GF-D8 (cell line): Measurements from ENCODE around the gene RPS6KA2.
"Not testable (repeated sequence)": the region's sequence is repeated elsewhere in the genome, so short reads cannot be mapped to it uniquely, and the experiment has no call there.

ENCODE experiments used
- DNase-seq: peaks from one replicate; lab custom pipeline; 2025; lab: John Stamatoyannopoulos, UW

The RPS6KA2 gene

GRCh38 chr6:166553563-166554271 lies 73.3 kb downstream of the RPS6KA2 start:
- no peak for DNase-seq

GRCh38 chr6:166552600-166552999 lies 74.5 kb downstream of the RPS6KA2 start:
- DNase-seq: no peak

DNA sequence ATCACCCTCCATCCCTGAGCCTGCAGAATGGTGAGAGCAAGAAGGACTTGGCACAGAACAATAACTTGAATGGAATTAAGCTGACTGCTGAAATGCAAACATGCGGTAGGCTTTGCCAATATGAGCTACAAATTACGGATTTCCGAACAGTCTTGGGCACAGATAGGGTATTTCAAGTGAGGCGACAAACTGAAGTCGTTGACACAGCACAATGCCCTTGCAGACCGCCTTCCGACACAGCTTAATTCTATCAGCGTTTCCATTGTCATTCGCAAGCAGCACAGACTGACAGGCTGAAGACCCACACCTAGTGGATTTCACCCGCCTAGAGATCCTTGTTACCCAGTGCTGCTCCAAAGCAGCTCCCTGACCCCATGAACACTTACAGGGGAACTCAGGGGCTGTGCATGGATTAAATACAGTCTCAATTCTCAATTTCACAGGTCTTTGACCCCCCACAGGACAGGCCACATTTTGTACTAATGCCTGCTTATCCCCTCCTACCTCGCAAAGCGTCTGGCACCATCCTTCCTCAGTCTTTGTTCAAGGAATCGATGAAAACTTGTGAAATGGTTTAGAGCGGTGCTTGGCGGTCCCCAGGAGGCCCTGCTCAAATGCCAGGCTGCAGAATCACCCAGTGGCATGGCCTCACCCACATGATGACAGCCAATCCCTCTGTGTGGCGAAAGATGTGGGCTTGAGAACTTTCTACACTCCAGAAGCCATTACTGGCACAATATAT lies 75.1 kb downstream of the RPS6KA2 start:
- DNase-seq: no peak

DNA sequence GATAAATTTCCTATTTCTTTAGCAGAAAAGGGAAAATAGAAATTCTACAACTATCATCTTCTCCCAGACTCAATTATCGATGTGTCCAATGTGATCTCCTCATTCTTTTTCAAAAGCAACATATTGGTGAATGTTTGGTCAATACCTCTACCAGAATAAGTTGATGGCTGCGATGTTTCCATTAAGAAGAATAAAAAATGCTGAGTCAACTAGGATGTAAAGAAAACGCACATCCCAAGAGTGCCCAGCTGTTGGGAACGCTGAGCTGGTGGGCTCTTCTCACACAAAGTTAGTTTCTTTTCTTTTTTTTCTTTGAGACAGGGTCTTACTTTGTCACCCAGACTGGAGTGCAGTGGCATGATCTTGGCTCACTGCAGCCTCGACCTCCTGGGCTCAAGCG lies 80.4 kb downstream of the RPS6KA2 start:
- DNase-seq: no peak

DNA sequence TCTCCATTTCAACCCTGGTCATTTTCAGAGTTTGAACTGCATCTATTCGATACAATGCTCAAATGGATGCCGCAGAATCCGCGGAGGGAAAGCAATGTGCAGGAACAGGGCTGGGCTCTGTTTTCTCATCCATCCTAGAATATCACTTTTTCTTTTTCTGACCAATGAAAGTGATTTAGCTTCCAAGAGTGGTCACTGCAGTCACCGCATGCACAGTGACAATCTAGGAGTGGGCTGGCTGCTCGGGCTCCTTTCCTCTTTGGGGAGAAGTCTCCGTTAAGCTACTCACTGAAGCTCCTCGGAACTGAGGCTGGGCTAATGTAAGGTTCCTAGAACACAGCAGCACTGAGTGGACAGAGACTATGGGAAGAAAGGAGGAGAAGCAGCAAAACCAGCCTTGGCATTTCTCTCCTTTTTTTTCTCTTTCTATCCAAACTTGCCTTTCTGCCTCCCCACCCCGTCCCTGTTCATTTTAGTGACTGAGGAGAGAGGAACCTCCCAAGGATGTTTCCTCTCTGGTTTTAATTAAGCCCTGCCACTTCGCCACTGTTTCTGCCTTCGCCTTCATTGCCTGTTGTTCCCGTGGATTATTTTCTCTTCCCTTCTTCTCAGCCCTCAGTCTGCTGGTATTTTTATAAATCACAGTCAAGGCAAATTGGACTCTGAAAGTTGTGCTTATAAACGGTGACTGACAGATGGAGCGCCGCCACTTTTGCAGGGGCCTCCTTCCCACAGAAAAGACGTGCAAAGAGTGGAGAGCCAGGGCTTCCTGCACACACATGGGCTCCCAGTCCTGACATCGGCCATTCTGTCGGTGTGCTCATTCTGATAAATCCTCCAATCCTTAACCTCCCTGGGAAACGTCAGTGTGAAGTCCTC lies 81.7 kb downstream of the RPS6KA2 start:
- no peak for DNase-seq

DNA sequence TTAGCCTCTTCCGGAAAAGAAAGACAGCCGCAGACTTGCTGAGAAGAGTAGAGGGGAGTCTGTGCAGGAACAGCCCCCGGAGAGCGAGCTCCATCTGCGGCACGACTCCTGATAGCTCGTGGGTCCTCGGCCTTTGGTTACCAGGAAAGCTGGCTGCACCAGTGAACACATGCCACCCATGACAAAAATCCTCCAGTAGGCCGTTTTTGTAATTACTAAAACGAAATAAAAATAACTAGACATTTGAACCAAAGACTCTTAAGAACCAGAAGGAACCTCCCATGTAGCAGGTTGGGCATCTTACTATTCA lies 82.8 kb downstream of the RPS6KA2 start:
- DNase-seq: no peak

DNA sequence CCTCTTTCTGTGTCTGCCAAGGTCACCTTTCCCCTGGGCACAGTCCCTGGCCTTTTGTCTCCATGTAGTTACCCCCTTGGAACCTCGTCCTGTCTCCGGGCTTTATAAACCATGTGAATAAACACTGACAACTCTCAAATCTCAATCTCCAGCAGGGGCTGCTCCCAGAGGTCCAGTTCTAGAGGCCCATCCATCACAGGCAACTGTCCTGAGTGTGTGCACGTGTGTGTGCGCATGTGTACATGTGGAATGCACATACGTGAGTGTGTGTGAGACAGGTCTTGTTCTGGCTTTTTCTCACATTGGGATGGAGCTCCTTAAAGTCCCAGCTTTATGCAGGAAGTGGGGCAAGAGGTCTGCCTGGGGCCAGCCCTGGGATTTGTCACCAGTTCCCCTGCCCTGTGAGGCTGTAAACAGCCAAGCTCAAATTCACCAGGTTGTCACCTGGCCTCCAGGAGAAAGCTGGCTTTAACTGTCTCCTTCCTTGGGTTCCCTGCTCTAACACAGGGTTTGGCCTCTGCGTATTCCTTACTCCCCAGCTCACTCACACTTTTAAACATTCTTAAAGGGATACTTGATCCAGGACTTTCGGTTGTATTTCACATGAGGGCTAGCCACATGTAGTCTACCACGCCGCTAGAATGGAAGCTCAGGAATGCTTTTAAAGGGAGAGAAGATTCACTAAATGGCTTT lies 83.3 kb downstream of the RPS6KA2 start:
- DNase-seq: no peak

DNA sequence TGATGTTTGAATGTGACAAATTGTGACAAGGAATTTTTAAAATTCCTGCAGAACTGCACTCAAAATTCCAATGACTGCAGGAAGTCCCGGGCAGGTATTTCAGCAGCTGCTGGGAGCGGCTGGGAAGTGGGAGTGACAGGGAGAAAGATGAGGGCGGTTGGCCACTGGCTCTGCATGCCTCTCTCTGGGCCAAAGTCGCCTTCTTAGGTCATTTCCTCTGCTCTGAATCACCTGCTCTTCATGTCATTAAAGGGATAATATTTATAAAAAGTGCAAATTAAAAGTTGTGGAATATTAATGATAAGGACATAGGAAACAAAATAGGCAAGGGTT lies 84.5 kb downstream of the RPS6KA2 start:
- DNase-seq: no peak

- no peak for DNase-seq
These were observed 85.0 kb downstream of the RPS6KA2 start for GRCh38 chr6:166541876-166542579.

DNA sequence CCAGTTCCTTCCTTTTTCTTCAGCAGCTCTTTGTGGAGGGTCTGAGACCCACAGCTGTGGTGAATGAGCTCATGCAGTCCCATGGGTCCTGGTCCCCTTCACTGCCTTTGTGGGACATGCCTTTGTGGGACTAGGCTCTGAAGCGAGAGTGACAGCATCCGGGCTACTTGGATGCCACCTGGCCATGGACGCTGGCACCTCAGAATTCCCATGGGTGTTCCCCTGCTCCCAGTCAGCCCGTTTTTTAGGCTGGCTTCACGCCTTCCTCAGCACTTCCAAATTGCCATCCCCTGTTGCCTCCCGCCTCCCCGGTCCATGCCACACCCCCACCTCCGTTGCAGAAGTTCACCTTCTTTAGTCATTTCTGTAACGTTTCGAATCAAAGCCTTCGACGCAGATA lies 85.7 kb downstream of the RPS6KA2 start:
- no peak for DNase-seq

DNA sequence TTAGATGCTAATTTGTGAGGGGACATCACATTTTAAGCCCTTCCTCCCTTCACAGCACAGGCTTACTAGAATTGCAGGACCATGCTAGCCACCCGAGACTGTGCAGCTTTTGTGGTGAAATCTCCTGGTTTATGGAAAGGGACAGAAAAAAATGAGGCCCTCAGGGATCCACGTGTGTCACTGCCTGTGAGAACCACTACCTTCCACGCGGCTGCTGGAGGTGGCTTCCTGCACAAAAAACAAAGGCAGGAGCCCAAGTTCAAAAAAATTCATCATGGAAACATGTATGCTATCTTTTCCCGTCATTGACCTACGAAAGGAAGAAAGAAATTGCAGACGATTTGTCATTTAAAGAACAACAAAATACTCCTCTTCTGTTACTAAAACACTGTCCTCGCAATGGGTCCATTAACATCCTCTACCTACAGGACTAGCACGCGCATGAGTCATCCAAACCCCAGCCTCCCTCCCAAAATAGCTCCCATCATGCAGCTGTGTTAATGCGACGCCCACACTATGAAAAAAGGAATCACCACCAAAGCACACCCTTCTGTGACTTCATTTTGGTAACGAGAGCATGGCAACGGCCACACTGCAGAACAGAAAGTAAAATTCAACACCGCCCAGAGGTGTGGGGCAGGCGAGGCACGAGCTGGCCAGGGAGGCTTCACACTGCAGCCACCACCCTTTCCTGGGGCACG lies 86.3 kb downstream of the RPS6KA2 start:
- no peak for DNase-seq

DNA sequence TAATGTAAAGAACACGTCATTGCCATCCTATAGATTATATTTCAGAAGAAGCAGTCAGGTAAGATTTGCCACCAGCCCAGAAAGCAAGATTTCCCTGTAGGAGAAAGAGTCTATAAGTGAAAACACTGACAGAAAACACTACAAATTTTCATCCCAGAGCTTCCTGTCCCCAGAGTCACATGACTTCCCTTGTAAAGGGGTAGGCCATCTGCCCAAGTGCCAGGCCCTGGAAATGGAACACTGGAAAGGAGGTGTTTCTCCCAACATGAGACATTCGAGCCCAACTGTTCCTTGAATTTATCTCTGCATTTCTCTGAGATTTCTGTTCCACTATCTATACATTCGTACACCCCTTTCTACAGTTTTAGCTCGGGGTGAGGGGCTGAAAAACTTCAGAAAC lies 87.5 kb downstream of the RPS6KA2 start:
- no peak for DNase-seq

DNA sequence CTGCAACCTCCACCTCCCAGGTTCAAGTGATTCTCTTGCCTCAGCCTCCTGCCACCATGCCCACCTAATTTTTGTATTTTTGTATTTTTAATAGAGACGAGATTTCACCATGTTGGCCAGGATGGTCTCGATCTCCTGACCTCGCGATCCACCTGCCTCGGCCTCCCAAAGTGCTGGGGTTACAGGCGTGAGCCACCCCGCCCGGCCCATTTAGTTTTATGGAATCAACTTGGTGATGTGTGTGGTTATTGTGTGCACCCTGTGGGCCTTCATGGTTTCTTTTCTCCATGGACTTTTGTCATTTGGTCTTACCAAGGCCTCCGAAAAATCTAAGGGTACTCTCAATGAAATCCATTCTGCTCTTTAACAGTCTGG lies 88.1 kb downstream of the RPS6KA2 start:
- DNase-seq: not testable (repeated sequence)

- DNase-seq: no peak
These were observed 88.6 kb downstream of the RPS6KA2 start for GRCh38 chr6:166538297-166539010.

DNA sequence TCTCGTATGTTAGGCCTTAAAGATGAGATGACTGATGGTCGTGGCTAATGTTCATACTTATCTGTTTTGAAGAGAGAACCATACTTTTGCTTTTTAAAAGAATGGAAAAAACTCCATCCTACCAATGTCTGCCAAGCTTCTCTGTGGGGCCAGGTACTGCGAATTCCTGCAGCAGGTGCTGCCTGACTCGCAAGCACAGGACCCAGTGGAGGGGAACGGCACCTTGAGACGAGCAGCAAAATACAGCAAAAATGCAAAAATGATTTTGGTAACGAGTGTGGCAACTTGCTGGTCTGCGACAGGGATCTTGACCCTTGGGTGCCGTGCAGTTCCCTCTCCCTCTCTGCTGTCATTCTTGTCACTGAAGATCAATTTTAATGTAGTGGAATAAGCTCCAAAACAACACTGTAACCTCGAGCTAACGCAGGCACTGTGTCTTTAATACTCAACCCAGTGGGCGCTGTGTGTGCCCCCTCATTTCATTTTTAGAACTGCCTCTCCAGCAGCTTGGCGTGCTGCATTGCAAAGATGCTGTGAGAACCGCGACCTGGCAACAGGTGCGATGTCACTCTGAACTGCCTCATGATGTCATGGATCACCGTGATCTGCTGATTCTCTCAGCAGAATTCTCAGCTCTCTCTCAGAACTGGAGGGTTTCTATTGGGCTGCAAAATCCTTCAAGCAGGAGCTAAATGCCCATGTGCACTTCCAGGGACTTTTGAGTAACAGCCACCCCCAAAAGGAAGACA lies 92.2 kb downstream of the RPS6KA2 start:
- DNase-seq: no peak

- DNase-seq: no peak
These were observed 93.7 kb downstream of the RPS6KA2 start for GRCh38 chr6:166533205-166533824.

DNA sequence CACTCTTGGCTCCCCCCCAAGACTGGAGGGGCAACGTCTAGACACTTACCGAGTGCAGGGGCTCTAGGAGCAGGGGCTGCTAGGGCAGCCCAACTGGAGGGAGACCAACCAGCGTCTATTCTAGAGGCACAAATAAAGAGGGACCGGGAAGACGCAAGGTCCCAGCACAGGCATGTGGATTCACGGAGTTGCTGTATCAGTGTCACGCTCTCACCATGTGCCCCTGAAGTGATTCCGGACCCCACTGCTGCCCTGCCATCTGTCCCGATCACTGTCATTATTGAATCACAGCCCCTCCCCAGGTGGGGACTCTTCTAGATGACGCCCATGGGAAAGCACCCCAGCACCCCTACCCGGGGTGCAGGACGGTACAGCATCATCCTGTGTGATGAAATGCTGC lies 94.7 kb downstream of the RPS6KA2 start:
- DNase-seq: no peak

DNA sequence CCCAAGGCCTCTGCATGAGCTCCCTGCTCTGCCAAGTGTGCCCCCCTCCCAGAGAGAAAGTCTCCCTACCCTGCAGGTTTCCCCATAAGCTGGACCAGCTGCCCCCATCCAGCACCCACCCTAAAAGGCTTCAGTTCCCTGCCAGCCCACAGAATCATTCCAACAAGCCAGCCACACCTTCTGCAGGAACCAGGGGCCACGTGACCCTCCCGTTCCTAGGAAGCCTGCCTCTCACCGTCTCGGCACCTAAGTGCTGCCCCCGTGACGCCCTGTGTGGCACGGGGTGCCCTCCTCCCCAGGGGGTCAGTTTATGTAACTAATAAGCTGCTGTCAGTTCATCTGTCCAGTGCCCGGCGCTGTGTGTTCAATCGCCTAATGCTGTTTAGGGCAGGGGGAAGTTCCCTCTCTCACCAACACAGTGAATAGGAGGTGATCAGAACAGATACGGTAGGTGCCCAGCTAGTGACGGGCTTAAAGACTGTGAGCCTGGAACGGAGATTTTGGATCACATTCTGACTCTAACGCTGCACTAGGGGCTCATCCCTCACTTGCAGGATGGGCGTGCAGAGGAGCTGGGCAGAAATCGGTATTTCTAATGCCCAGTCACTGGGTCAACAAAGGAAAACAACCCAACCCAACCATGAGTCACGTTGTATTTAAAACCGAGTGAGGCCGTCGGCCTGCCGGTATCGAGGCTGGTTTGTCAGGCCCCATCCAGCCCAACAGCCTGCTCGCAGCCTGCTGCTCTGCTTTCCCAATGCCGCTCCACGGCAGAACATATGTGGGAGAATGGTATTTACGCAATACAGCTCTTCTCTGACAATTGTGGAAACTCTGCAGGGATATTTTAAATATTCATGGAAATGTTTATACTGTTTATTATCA lies 96.6 kb downstream of the RPS6KA2 start:
- no peak for DNase-seq
